ENCODE data around the gene HELZ.
"Not testable (repeated sequence)": the region's sequence is repeated elsewhere in the genome, so short reads cannot be mapped to it uniquely, and the experiment has no call there.

Gene HELZ

DNA sequence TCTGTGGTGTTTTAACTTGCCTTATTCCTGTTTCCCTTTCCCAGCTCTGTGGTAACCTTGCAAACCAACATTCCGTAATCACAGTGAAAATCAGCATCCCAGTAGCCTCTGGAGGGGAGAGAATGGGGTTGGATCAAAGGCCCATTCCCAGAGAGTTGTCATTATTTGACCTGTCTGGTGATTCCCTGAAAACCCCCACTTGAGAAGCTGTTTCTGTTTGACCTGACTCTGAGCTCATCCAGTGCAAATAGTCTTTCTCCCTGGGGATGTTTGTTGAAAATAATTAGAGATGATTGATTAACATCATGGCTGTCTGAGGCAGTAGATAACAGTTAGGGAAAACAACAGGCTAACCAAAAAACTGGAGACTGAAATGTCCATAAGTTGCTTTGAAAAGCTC lies 197.6 kb downstream of the HELZ start:
- no peak for DNase-seq

DNA sequence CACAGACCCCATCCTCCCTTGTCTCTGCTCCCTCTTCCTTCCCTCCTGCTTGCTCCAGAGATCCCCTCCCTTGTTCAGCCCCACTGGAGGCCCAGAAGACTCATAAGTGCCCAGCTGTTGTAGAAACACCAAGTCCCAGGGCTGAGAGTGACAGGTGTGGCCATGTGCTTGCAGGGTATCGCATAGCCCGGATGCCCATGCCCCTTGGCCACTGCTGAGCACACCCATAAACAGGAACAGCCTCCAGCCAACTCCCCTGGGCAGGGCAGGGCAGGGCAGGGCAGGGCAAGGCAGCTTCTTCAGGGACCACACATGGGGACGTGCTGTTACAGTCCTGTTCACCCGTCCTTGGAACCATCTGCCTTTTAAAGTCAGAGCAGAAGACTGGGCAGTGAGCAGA lies 198.6 kb downstream of the HELZ start:
- DNase-seq, result no peak

- no peak for DNase-seq
Measured at GRCh38 chr17:67044940-67045339, 200.1 kb downstream of the HELZ start.

DNA sequence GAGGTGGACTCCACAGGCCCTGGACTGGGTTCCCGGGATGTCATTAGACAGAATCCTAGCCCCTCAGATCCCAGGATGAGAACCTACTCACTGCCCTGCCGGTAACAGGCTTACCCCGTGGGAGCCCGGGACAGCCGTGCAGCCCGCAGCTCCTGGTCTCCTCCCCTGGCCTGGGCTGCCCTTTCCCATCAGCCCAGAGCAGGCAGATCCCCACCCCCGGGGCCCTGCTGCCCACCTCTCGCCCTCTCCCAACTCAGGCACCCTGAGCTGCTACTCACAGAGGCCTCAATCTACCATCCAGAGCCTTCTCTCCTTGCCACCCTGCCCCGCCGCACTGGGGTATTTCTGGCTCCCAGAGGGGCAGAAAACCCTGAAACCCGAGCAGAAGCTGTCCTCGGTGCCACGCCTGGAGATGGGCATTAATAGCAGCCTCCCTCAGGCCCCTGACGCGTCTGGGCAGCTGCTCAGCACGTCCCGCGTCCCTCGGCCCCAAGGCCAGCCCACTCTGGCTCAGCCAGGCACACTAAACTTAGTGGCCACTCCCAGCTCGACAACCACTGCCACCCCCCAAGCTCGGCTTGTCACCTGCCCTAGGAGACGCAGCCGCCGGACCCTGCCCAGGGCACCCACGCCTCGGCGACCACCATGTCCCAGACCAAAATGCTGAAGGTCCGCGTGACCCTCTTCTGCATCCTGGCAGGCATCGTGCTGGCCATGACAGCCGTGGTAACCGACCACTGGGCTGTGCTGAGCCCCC lies 200.8 kb downstream of the HELZ start, which contains the start of gene CACNG1:
TSS of gene CACNG1 (plus strand) at position 539 of the 757 bp plus-strand sequence. CDS start at position 646, 107 bp downstream.
- DNase-seq, result no peak

DNA sequence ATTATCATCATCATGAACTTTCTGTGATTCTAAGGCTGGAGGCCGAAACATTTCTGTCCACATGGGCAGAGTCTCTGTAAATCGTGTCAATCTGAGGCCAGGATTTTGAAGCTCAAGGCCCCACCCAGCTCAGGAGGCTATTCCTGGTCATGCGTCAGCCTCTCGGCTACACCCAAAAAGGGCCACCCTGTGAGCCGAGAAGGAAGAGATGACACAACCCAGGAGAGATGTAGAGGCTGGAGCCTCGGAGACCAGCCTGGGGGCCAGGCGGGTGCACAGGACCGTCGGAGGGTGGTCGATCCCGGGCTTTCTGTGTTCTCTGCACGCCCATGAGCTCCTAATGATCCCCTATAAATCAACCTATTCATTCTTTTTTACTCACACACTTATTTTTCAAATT lies 201.7 kb downstream of the HELZ start:
- DNase-seq, result no peak

DNA sequence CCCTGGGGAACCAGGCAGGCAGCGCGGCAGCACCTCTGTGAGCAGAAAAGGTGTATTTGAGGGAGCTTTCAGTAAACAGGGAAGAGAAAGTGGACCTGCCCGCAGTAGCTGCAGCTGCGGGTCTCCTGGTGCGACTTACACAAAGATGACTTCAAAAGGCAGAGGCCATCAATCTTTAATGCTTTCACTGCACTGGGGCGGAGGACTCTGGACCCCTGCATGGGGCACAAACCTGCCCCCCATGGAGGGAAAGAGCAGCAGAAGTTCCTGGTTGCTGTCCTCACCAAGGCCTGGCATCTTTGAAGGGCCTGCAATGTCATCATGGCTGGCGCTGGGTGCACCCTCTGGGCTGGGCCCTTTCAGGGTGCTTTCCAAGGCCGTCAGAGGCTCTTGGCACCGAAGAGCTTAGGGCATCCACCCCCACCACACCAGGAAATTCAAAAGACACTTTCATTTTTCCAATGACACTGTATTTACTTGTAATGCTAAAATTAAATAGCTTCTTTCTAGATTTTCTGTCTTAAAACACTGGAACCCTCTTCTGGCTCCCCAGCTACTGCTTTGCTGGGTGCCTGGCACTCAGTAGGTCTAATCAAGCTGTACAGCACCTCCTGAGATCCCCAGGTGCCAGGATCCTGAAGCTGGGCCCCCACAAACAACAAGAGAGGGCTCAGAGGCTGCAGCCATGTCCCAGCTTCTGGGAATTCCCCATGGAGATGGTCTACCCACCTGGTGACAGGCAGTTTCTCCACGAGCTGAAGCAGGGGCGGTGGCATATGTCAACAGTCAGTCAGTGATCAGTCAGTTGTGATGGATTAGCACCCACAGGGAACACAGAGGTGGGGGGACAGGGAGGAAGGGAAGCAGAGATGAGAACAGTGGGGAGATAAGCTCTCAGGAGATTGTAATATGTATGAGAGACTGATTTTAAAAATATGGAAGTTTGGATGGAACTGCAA lies 202.8 kb downstream of the HELZ start:
- DNase-seq, result no peak

DNA sequence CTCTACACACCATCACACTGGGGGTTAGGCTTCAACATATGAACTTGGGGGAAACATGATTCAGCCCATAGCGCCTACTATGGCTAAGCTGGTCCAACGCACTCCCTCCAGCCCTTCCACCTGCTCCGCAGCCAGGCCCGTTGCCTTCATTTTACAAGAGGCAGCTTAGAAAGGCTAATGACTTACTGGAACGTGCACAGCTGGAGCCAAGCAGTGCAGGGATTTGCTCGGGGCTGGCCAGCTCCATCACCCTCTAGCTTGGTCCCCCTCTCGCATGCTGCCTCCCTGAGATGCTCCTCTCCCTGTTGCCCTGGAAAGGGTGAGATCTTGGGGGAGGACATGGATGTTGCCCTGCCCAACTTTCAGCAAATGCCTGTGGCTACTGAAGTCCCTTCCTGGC lies 203.5 kb downstream of the HELZ start:
- DNase-seq, result no peak

DNA sequence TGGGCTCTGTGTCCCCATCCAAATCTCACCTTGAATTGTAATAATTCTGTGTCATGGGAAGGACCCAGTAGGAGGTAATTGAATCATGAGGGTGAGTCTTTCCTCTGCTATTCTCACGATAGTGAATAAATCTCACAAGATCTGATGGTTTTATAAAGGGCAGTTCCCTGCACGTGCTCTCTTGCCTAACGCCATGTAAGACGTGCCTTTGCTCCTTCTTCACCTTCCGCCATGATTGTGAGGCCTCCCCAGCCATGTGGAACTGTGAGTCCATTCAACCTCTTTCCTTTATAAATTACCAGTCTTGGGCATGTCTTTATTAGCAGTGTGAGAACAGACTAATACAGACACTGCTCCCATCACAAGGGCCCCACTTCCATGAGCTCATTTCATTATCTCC lies 203.9 kb downstream of the HELZ start:
- not testable (repeated sequence) for DNase-seq

DNA sequence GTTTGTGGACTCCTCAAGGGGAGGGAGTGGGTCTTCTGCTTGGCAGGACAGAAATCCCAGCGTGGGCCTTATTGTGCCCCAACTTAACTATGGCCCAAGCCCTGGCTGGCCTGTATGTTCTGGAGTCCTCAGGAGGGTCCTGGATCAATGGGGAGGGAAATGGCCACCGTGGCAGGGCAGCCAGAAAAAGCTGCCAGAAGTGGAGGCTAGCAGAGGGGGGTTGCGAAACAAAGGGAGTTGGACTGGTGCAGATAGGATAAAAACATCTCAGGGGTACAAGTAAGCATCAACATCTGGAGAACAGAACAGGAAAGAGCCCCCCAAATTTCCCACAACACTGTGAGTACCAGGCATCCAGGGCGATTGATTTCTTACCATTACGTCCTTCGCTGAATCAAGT lies 204.3 kb downstream of the HELZ start:
- no peak for DNase-seq

- DNase-seq, result no peak
Measured at GRCh38 chr17:67038861-67039365, 206.1 kb downstream of the HELZ start.

DNA sequence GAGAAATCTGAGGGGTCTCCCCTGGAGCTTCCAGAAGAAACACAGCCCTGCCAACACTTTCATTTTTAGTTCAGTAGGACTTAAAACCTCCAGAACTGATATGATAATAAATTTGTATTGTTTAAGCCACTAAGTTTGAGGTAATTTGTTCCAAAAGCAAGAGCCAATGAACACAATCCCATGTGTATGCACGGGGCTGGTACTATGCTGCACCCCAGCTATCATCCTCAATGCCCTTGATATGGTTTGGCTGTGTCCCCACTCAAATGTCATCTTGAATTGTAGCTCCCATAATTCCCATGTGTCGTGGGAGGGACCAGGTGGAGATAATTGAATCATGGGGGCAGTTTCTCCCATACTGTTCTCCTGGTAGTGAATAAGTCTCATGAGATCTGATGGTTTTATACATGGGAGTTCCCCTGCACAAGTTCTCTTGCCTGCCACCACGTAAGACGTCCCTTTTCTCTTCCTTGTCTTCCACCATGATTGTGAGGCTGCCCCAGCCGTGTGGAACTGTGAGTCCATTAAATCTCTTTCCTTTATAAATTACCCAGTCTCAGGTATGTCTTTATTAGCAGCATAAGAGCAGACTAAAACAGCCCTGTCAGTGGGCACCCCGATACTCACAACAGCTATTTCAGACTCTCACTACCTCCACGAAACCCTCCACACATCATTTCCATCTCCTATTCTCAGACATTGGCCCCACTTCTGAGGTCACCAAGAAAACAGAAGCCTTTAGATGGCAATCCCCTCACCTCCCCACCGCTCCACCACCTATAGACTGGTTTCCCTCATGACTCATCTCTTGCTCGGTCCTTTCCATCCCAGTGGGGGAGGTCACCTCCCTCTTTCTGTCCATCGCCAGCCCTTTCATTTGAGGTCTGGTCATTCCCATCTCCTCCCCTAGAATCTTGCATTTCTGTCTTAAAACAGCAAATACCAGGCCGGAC lies 209.6 kb downstream of the HELZ start:
- peak; percentile 20 to 22 for DNase-seq

- no peak for DNase-seq
Measured at GRCh38 chr17:67033613-67034012, 211.4 kb downstream of the HELZ start.

GRCh38 chr17:67032985-67033384 lies 212.0 kb downstream of the HELZ start:
- no peak for DNase-seq

GRCh38 chr17:67032382-67032781 lies 212.6 kb downstream of the HELZ start:
- no peak for DNase-seq

DNA sequence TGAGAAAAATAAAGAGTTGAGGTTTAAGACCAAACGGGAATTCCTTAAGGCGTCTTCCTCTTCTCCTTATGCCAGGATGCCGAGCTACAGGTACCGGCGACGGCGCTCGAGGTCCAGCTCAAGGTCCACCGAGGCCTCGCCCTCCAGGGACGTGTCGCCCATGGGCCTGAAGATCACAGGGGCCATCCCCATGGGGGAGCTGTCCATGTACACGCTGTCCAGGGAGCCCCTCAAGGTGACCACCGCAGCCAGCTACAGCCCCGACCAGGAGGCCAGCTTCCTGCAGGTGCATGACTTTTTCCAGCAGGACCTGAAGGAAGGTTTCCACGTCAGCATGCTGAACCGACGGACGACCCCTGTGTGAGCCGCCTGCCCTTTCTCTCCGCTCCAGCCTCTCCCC lies 214.4 kb downstream of the HELZ start:
- DNase-seq, result no peak

DNA sequence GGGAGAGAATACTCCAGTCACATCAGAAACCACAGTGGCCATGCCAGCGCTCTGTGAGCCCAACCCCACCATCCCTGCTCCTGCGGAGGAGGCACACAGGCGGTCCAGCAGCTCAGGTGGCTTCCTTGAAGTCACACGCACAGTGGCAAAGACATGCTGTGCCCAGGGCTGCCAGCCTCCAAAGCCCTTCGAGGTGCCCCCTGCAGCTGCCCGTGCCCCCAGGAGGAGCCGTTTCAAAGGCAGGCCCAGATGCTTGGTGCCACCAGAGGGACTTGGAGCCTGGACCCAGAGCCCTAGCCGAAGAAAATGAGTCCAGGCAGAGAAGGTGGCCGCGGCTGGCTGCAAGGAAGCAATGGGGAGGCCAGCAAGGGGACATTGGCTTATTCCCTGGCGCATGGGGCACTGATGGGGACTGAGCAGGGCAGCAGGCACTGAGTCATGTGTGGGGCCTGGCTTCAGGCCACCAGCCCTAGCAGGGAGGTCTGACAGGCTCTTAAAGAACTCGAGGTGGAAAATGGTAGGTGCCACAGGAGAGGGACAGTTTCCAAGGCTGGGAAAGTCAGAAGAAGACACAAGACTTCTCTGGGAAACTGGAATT lies 217.9 kb downstream of the HELZ start:
- DNase-seq, result no peak

GRCh38 chr17:67026341-67026740 lies 218.7 kb downstream of the HELZ start:
- no peak for DNase-seq

DNA sequence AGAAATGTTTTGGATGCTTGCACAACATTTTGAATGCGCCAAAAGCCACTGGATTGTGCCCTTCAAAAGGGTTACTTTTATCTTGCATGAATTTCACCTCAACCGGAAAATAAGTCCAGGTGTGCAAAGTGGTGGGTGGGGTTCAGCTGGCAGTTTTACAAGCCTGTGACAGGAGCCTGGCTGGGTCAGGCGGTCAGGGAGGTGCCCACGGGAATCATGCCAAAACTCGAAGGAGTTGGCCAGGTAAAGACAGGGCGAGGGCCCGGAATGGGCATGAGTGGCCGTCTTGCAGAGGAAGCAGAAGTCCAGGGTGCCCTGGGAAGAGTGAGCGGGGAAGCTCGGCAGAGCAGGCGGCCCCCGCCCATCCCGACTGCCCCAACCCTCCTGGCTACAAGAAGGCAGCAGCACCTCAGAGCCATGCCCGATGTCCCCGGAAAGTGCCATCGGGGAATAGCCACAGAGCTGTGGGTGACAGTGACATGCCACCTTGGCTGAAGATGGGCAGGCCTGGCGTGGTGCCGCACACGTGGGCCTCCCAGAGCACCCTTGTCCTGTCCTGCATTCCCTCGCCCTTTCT lies 219.7 kb downstream of the HELZ start:
- no peak for DNase-seq

DNA sequence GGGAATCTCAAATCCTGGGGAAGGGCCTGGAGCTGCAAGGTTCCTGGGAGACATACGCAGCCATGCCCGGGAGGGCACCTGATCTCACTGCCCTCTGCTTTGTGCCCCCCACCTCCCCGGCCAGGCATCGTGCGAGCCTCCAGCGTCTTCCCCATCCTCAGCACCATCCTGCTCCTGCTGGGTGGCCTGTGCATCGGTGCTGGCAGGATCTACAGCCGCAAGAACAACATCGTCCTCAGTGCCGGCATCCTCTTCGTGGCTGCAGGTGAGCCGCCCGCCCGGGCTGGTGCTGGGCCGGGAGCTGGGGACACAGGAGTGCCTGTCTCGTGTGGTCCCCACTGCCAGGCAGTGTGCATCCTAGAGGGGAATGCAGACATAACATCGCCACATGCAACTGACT lies 220.3 kb downstream of the HELZ start:
- DNase-seq, result no peak

DNA sequence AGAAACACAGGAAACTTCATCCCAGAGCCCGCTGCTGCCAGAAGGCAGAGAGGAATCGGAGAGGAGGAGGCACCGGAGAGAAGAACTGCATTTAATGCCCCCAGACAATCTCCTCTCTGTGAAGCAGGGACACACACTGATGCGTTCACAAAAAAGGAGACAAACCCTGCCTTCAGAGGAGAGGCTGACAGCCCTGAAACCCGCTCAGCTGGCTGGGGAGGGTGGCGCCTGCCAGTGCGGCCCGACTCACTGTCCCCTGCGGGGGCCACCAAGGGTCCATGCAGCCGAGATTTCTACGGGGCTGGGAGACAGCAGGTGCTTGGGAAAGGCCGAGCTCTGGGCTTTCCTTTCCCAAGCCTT lies 222.6 kb downstream of the HELZ start:
- DNase-seq, result no peak

- no peak for DNase-seq
Measured at GRCh38 chr17:67021743-67022450, 223.1 kb downstream of the HELZ start.

Measured in activated T-cell treated with anti-CD3 and anti-CD28 coated beads, Interleukin-2, amount 50 U/mL, for 48 hours (primary cell).